Measurements from ENCODE around the gene CTSA. TPM values are rescaled to one million over a fixed set of nuclear protein-coding genes. Genes with fewer than 3 reads are reported as not detected.

CTSA gene
- total and polyA plus RNA-seq, 9 of the 15 experiments (the other 6 are each of a cell fraction or from before 2014, with no cell fraction given): 8.8 to 61.7 (median 28.3) TPM

- TF ChIP-seq RREB1 (CRISPR knock-in tag; IDR thresholded peaks at IDR 0.05) (no peak), RCOR1 (IDR thresholded peaks at IDR 0.05; ENCODE audit: borderline replicate concordance in 1 of 2, low read depth in 2 of 2, low read length in 2 of 2) (peak in 1 of 2 experiments; percentile 83; a peak in 2 of 4 replicates), ZKSCAN1 (IDR thresholded peaks at IDR 0.05; ENCODE audit: low read depth, low read length) (0 out of 2 replicates have a peak, but pooled peaks have one; percentile 37), ZNF146 (CRISPR knock-in tag; IDR thresholded peaks at IDR 0.05; ENCODE audit: unreplicated experiment) (no peak), TRIM28 (IDR thresholded peaks at IDR 0.05) (no peak), TCF7 (IDR thresholded peaks at IDR 0.05; ENCODE audit: borderline replicate concordance) (0 out of 2 replicates have a peak, but pooled peaks have one; percentile 43), BACH1 (tag; IDR thresholded peaks at IDR 0.05) (no peak), BCOR (IDR thresholded peaks at IDR 0.05) (peak; percentile 63; the same call in 1 of the 2 replicates), RB1 (IDR thresholded peaks at IDR 0.05; ENCODE audit: low read depth) (peak; percentile 88), GTF2E2 (tag; IDR thresholded peaks at IDR 0.05) (peak; percentile 65; the same call in 1 of the 2 replicates), ZNF12 (CRISPR knock-in tag; IDR thresholded peaks at IDR 0.05) (peak; percentile 67; the same call in 1 of the 2 replicates), JUN (IDR thresholded peaks at IDR 0.05; ENCODE audit: borderline replicate concordance, low read depth, low read length) (0 out of 2 replicates have a peak, but pooled peaks have one; percentile 38), JUN (CRISPR knock-in tag; IDR thresholded peaks at IDR 0.05; ENCODE audit: borderline replicate concordance) (peak; percentile 57; the same call in 1 of the 2 replicates), SPI1 (IDR thresholded peaks at IDR 0.05; ENCODE audit: borderline replicate concordance, low read depth, low read length) (peak; percentile 23; the same call in 1 of the 2 replicates), ZEB2 (IDR thresholded peaks at IDR 0.05) (peak; percentile 66), POLR2B (IDR thresholded peaks at IDR 0.05; ENCODE audit: low read depth, partially characterized antibody) (no peak), TAF7 (tag; IDR thresholded peaks at IDR 0.05) (peak; percentile 37), SMARCE1 (IDR thresholded peaks at IDR 0.05) (0 out of 2 replicates have a peak, but pooled peaks have one; percentile 26), ZNF668 (CRISPR knock-in tag; IDR thresholded peaks at IDR 0.05) (no peak), THRAP3 (IDR thresholded peaks at IDR 0.05; ENCODE audit: borderline replicate concordance) (no peak), TEAD4 (IDR thresholded peaks at IDR 0.05; ENCODE audit: low read length) (0 out of 2 replicates have a peak, but pooled peaks have one; percentile 7), TEAD4 (CRISPR knock-in tag; IDR thresholded peaks at IDR 0.05; ENCODE audit: borderline replicate concordance) (no peak), ZNF239 (CRISPR knock-in tag; IDR thresholded peaks at IDR 0.05) (no peak), DPF2 (IDR thresholded peaks at IDR 0.05) (peak; percentile 35; the same call in 1 of the 2 replicates), RBM14 (IDR thresholded peaks at IDR 0.05; ENCODE audit: borderline replicate concordance, insufficient read depth, low read depth, low read length) (0 out of 2 replicates have a peak, but pooled peaks have one; percentile 51)
Measured at GRCh38 chr20:45890985-45891983, at the start of gene CTSA, which contains the start of gene NEURL2 (continued).

Data from K562 (cell line).